ENCODE data around the gene CPO.

Gene CPO

GRCh38 chr2:206936843-206937230, 2.5 kb upstream of the CPO start:
- H2AFZ ChIP-seq (ENCODE audit: low read length) = no peak overlapping the region
- TF ChIP-seq, protein P1, sequence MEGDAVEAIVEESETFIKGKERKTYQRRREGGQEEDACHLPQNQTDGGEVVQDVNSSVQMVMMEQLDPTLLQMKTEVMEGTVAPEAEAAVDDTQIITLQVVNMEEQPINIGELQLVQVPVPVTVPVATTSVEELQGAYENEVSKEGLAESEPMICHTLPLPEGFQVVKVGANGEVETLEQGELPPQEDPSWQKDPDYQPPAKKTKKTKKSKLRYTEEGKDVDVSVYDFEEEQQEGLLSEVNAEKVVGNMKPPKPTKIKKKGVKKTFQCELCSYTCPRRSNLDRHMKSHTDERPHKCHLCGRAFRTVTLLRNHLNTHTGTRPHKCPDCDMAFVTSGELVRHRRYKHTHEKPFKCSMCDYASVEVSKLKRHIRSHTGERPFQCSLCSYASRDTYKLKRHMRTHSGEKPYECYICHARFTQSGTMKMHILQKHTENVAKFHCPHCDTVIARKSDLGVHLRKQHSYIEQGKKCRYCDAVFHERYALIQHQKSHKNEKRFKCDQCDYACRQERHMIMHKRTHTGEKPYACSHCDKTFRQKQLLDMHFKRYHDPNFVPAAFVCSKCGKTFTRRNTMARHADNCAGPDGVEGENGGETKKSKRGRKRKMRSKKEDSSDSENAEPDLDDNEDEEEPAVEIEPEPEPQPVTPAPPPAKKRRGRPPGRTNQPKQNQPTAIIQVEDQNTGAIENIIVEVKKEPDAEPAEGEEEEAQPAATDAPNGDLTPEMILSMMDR (IDR thresholded peaks at IDR 0.05; ENCODE audit: low read length) = no peak
- TF ChIP-seq EZH2 (IDR thresholded peaks at IDR 0.05; ENCODE audit: borderline replicate concordance, low read length) = no peak
- no peak overlapping the region for H3K4me2 ChIP-seq (ENCODE audit: low read length)
- H4K20me1 ChIP-seq (ENCODE audit: insufficient read depth, low read length) = no peaks in the 10 kb centered on the region
- no peak overlapping the region for H3K4me3 ChIP-seq (ENCODE audit: low read depth, low read length, poor library complexity, severe bottlenecking)
- H3K9me2 ChIP-seq (ENCODE audit: low read depth, low read length) = no peaks in the 10 kb centered on the region
- H3K27ac ChIP-seq (ENCODE audit: low read depth, low read length, poor library complexity, severe bottlenecking) = no peak overlapping the region
- H3K36me3 ChIP-seq (ENCODE audit: insufficient read depth, low read length) = no peaks in the 10 kb centered on the region
- no peak overlapping the region for H3K9ac ChIP-seq (ENCODE audit: low read length)
- H3F3A ChIP-seq (ENCODE audit: insufficient read depth, low read length) = no peaks in the 10 kb centered on the region
- no peaks in the 10 kb centered on the region for H3K9me3 ChIP-seq (ENCODE audit: low read length)
- no peaks in the 10 kb centered on the region for H3K27me3 ChIP-seq (ENCODE audit: insufficient read depth, low read length)
- H3K79me2 ChIP-seq (ENCODE audit: insufficient read depth, low read length) = no peaks in the 10 kb centered on the region
- no peaks in the 10 kb centered on the region for H3K4me1 ChIP-seq (ENCODE audit: insufficient read depth, low read length, severe bottlenecking)

- Histone ChIP-seq H3K9me2 (ENCODE audit: low read depth, low read length) (no peaks in the 10 kb centered on the region), H3K36me3 (ENCODE audit: insufficient read depth, low read length) (no peaks in the 10 kb centered on the region), H3K27ac (ENCODE audit: low read depth, low read length, poor library complexity, severe bottlenecking) (no peak overlapping the region), H3K27me3 (ENCODE audit: insufficient read depth, low read length) (no peaks in the 10 kb centered on the region), H3K9me3 (ENCODE audit: low read length) (no peaks in the 10 kb centered on the region), H3F3A (ENCODE audit: insufficient read depth, low read length) (no peaks in the 10 kb centered on the region), H3K9ac (ENCODE audit: low read length) (no peak overlapping the region), H3K4me1 (ENCODE audit: insufficient read depth, low read length, severe bottlenecking) (no peaks in the 10 kb centered on the region), H2AFZ (ENCODE audit: low read length) (no peak overlapping the region), H3K79me2 (ENCODE audit: insufficient read depth, low read length) (no peaks in the 10 kb centered on the region), H4K20me1 (ENCODE audit: insufficient read depth, low read length) (no peaks in the 10 kb centered on the region), H3K4me2 (ENCODE audit: low read length) (no peak overlapping the region), H3K4me3 (ENCODE audit: low read depth, low read length, poor library complexity, severe bottlenecking) (no peak overlapping the region)
- TF ChIP-seq EZH2 (IDR thresholded peaks at IDR 0.05; ENCODE audit: borderline replicate concordance, low read length) = no peak
- TF ChIP-seq, protein P1 (IDR thresholded peaks at IDR 0.05; ENCODE audit: low read length) = no peak
These were observed 1.8 kb upstream of the CPO start for GRCh38 chr2:206937555-206937954.

- Histone ChIP-seq H3K79me2 (ENCODE audit: insufficient read depth, low read length) (no peaks in the 10 kb centered on the region), H4K20me1 (ENCODE audit: insufficient read depth, low read length) (no peaks in the 10 kb centered on the region), H2AFZ (ENCODE audit: low read length) (no peak overlapping the region), H3F3A (ENCODE audit: insufficient read depth, low read length) (no peaks in the 10 kb centered on the region), H3K36me3 (ENCODE audit: insufficient read depth, low read length) (no peaks in the 10 kb centered on the region), H3K27ac (ENCODE audit: low read depth, low read length, poor library complexity, severe bottlenecking) (no peak overlapping the region), H3K9me2 (ENCODE audit: low read depth, low read length) (no peaks in the 10 kb centered on the region), H3K9me3 (ENCODE audit: low read length) (no peaks in the 10 kb centered on the region), H3K27me3 (ENCODE audit: insufficient read depth, low read length) (no peaks in the 10 kb centered on the region), H3K4me1 (ENCODE audit: insufficient read depth, low read length, severe bottlenecking) (no peaks in the 10 kb centered on the region), H3K4me3 (ENCODE audit: low read depth, low read length, poor library complexity, severe bottlenecking) (no peak overlapping the region), H3K4me2 (ENCODE audit: low read length) (no peak overlapping the region), H3K9ac (ENCODE audit: low read length) (no peak overlapping the region)
- no peak for TF ChIP-seq EZH2 (IDR thresholded peaks at IDR 0.05; ENCODE audit: borderline replicate concordance, low read length)
- TF ChIP-seq, protein P1 (IDR thresholded peaks at IDR 0.05; ENCODE audit: low read length) = no peak
These were observed 1.2 kb downstream of the CPO start for GRCh38 chr2:206940546-206940945.
